HG03354 (cell line): ENCODE data around the gene NAV1.
"Not testable (repeated sequence)": the region's sequence is repeated elsewhere in the genome, so short reads cannot be mapped to it uniquely, and the experiment has no call there.

ENCODE experiments used
- ATAC-seq: cut with Tn5 transposase; IDR thresholded peaks from one replicate; pipeline ENCODE4 v1.9.1; 2021; ENCODE audit warnings: mild to moderate bottlenecking; ENCODE audit not compliant: unreplicated experiment, poor library complexity, severe bottlenecking

Gene NAV1, protein sequence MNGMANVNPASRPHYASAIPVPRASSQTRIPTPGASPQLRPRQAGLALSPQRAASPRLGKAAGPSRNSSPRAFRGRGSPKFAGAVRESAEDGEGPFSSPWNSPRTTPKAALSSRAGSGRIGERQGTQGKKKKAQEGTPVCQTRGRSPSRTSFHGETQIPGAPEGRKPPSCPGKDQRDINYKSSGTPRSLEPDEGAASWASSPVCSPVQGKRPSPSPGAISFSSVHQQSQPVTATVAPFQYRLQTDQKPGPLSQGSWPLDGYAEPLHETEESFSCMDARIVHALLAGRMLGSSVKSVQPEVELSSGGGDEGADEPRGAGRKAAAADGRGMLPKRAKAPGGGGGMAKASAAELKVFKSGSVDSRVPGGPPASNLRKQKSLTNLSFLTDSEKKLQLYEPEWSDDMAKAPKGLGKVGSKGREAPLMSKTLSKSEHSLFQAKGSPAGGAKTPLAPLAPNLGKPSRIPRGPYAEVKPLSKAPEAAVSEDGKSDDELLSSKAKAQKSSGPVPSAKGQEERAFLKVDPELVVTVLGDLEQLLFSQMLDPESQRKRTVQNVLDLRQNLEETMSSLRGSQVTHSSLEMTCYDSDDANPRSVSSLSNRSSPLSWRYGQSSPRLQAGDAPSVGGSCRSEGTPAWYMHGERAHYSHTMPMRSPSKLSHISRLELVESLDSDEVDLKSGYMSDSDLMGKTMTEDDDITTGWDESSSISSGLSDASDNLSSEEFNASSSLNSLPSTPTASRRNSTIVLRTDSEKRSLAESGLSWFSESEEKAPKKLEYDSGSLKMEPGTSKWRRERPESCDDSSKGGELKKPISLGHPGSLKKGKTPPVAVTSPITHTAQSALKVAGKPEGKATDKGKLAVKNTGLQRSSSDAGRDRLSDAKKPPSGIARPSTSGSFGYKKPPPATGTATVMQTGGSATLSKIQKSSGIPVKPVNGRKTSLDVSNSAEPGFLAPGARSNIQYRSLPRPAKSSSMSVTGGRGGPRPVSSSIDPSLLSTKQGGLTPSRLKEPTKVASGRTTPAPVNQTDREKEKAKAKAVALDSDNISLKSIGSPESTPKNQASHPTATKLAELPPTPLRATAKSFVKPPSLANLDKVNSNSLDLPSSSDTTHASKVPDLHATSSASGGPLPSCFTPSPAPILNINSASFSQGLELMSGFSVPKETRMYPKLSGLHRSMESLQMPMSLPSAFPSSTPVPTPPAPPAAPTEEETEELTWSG (N-terminal part only)

DNA sequence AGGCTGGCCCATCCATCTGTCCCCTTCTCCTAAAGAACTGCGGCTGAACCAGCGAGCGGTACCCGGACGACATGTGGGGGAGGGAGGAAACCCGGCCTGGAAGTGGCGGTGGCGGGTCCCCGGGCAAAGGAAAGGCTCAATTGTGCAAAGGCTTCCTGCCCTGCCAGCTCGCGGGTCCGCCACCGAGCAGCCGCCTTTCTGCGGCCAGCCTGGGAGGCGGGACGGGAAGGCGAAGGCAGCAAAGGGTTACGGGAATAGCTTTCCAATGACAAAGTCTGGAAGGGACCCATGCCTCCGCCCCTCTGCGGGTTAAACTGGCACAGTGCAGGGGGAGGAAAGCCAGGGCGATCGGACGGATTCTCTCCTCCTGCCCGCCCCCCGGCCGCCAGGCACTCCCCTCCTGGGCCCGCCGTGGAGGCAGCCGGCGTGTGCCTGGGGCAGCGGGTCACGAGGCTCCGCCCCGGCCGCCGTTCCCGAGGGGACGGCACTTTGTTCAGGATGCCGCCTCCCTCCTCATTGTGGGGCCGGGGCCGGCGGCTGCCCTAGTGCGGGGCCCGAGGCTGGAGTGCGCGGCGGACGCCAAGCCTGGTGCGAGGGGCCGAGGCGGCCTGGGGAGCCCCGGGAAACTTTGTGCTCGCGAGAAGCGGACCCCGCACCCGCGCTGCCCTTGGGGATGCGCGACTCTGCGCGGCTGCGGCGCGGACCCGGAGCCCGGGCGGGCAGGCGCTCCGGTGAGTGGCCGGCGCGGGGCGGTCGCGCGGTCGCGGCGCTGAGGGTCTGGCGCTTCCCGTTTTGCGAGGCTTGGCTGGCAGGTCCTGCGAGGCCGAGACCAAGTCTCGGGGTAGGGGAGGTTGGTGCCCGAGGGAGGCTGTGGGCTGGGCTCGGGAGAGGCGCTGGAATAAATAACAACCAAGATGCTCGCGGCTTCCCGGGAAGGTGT lies at the start of gene NAV1:
NAV1 (plus strand) TSS at position 516 of the 940 bp plus-strand sequence. CDS start 83,758 bp downstream, outside the sequence.
- ATAC-seq: no peak

DNA sequence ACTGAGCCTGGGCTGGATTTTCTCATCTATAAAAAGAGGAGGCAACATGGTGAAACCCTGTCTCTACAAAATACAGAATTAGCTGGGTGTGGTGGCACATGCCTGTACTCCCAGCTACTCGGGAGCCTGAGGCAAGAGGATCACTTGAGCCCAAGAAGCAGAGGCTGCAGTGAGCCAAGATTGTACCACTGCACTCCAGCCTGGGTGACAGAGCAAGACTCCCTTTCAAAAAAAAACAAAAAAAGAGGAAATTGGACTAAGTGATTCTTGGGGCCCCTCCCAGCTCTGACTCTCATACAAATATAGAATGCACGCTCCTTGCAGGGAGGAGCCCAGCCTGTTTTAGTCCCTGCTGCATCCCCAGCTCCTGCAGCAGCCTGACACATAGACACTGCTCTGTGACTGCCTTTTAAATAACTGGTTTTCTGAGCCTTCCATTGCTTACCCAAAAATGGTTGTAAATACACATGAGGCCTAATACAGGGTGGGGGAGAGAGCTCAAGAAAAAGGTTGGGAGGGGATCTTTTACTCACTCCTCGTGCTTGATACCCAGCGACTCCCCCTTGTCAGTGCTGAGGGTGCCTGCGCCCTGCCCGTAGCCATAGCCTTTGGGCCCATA lies 49.2 kb upstream of the NAV1 start:
- ATAC-seq: no peak

DNA sequence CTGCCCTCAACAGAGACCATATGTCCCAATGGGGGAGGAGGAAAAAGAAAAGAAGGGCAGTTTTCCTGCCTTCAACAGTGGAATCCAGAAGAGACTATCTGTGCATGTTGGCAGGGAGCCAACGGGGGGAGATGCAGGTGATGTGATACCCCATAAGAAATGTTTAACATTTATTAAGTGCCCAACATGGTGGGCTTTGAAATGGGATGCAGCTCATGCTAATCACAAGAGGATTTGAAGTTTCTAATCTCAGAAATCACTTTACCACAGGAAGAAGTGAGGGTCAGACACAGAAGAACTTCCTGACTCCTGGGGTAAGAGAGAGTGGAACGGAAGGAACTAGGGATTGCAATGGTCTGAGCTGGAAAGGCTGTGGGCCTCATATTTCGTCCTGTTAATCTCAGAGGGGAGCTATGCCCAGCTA lies 48.2 kb upstream of the NAV1 start:
- ATAC-seq: no peak

DNA sequence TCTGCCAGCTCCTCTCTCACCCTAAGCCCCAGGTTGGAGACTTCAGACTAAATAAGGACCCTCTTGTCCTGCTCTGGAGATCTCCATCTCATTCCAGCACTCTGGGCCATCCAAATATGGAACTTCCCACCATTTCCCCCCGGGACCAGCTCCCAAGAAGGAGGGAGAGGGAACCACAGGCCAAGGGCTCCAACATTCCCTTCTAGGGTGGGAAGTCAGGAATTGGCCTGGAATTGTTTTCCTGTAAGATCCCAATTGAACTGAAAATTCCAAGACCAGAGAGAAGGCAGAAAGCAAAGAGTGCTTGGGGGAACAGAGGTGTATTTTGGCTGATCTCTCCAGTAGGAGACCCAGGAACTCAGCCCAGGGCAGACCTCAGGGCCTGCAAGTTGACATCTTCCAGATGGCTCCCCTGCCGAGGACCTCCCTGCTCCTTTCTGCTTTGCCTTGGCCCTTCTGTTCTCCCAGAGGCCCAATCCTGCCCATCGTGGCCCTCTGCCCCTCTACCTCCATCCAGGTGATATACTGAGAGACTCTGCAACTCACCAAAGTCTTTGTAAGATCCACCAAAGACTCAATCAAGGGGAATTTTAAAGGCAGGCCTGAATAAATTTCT lies 46.9 kb upstream of the NAV1 start:
- no peak for ATAC-seq

DNA sequence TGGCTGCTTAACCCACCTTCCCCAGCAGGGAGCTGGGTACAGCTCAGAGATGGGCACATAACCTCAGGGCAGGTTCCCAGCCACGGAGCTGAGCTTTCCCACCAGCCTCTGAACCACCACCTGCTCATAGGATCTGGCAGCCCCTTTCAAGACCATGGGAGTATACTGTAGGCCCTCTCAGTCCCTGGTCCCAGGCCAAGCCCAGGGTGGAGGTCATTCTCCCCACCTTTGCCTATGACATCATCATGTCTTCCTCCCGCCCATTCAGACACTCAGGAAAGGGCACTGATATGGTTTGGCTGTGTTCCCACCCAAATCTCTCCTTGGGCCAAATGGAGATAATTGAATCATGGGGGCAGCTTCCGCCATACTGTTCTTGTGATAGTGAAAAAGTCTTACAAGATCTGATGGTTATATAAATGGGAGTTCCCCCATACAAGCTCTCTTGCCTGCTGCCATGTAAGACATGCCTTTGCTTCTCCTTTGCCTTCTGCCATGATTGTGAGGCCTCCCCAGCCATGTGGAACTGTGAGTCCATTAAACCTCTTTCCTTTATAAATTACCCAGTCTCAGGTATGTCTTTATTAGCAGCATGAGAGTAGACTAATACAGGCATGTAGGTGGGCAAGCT lies 45.8 kb upstream of the NAV1 start:
- ATAC-seq: not testable (repeated sequence)

DNA sequence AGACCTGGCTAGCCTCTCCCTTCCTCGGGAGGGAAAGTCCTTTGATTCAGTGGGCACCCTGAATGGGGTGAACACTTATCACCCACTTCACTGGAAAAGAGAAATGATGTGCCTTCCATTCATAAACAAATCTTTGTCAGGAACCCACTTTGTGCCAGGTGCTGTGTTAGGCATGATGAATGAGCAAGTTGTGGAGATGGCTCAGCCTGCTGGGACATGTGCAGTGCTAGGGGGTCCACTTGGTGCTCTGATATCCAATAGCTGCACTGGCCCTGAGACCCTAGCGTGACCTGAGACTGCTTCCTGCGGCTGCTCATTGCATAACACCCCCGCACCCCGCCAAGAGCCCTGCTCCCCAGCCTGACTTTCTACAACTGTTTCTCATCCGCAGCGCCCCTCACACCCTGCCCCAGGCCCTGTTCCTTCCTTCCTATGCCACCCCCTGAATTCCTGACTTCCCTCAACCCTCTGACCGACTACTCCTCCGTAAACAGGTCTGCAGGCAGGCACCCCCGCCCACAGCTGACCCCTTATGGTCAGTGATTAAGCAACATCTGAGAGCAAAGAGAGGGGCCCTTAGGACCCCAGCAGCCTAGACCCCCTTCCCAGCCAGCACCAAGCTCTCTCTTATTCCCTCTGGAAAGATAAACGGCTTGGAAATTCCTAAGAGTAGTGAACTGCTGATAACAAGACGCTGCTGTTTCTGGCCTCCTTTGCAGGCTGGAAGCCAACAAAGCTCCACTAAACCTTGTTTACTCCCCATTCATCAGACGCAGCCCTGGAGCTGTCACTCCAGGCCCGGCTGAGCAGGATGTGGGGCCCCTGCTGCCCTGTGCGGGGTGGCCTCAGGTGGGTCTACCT lies 44.9 kb upstream of the NAV1 start:
- no peak for ATAC-seq

DNA sequence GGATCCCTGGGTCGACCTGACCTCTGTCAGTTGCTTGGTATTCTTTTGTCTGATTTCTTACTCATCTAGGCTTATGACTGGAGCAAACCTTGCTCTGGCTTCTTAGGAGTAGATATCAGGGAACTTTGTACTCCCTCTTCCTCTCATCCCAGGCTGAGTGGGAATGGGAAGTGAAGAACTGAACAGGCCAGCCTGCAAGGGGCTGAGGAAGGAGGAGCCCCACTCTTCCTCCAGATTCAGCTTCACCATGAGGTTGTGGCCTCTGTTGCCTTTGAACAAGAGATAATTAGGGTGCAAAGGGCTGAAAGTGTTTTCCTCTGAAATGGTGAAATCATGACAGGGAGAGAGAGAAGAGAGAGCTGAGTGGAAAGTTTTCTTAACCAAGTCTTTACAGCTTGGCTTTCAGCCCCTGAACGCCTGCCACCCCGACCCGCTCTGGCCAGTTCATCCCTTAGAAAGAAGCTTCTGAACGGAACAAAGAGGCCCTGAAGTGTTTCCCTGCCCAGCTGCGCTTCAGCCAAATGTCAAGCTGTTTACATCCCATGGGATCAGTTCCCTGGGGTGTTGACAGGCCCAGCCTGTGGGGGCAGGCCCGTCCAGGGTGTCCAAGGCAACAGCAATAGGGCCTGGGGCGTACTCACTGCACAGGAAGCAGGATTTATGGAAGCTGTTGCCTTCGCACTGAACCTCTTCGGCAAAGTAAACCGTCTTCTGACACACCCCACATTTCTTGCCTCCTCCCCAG lies 43.2 kb upstream of the NAV1 start:
- no peak for ATAC-seq

DNA sequence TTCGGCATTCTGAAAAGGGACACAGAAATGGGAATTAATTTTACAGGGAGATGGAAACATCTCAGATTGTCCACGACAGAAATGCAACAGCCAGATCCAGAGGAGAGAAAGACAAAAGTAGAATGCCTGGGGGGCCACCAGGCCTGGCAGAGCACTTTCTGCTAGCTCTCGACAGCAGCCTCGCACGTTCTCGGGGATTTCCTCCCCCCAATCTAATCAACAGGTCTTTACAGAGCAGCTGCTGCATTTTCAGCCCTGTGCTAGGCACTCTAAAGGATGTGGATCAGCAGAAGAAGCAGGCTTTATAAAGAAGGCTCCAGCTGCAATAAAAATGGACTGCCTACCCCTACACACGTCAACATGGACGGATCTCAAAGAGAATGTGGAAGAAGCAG lies 42.6 kb upstream of the NAV1 start:
- no peak for ATAC-seq

DNA sequence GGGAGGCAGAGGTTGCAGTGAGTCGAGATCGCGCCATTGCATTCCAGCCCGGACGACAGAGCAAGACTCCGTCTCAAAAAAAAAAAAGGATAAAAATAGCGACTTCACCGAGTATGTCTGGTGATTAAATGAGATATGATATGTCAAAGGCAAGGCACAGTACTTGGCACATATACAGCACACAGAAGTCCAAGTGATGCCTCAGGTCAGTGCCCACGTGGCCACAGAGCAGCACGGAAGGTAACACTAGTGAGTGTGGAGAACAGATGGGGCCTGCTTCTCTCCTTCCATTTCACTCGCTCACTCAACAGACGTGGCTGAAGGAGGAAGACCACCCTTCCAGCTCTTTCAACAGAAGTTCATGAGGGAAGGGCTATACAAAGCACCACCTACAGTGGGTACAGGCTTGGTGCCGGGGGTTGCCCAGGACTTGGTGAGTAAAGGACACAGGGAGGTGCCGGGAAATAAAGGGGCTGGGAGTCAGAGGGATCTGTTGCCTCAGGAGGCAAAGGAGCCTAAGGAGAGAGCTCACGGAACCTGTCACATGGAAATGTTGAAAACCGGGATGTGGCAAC lies 40.9 kb upstream of the NAV1 start:
- no peak for ATAC-seq

DNA sequence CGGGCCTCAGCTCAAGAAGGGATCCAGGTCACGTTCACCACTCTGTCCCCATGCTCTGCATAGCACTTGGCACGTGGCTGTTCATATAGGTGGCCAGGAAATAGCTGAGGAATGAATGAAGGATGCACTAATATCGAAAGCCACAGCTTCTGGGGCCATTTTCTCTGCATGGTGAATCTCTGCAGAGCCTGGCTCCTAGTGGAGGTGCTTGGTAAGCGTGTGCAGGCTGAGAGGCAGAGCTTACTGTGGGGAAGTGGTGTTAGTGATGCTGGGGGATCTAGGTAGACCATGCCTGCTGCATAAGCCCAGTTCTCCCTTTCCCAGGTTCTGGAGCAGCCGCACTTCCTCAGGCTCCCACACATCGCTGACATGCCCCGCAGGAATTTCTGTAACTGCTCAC lies 40.3 kb upstream of the NAV1 start:
- no peak for ATAC-seq

DNA sequence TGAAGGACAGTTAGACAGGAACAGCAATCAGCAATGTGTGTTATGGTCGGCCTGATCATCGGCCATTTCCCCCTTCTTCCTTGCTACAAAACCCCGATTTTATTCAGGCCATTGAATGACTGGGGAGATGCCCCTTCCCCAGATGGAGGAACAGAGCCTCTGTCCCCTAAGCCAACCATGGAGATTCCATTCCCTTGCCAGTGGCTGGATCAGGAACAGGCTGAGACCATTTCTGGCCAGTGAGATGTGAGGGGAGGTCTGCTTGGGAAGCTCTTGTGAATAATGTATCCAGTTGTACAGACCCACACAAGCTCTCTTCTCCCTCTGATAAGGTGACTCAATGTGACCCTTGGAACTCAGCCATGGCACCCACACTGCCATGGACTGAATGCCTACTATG lies 39.7 kb upstream of the NAV1 start:
- no peak for ATAC-seq

DNA sequence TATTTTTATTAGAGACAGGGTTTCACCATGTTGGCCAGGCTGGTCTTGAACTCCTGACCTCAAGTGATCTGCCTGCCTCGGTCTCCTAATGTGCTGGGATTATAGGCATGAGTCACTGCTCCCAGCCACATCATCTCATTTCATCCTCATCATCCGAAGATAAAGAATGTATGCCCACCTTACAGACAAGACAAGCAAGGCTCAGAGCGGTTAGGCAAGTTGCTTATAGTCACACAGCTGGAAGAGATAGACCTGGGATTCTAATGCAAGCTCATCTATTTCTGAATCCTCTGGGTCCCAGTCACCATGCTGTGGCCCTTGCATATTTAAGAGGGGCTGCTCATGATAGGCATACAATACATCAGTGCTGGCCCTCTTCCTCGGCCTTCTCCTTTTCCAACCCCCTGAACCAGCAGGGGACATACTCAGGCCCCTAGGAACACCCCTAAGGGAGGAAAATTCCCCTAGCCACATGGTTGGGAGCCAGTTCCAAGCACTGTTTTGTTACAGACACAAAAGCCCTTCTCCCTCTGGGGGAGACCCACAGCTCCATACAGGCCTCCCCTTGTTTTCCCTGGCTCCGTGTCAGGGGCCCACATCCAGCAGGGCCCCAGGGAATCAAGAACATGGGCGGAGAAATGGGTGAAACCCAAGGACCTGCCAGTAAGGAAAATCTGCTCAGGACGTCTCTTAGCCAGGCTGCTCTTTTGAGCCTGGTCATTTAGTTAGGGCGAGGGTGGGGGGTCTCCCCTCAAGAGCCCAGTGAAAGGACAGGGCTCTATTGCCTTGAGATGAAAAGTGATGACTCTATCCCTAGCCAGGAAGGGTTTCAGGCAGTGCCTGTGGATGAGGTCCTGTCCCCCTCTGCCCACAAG lies 38.9 kb upstream of the NAV1 start:
- no peak for ATAC-seq

DNA sequence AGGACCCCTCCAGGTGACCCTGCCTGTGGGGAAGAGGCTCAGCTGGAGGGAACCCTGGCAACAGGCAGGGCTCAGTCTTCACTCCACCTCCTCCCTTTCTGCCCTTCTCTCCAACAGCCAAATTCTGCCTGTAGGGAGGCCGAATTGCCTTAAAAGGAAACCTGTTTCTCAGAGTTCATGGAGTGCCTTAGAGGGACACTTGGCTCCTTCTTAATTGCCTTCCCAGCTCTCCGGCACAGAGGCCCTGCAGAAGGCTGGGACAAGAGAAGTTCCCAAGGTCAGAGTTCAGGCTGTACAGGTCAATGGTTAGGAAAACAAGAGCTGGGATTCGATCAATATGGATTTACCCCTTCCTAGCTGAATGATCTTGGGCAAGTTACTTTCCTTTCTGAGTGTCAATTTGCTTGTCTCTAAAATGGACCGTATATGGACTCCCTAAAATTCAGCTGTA lies 38.2 kb upstream of the NAV1 start:
- ATAC-seq: no peak

DNA sequence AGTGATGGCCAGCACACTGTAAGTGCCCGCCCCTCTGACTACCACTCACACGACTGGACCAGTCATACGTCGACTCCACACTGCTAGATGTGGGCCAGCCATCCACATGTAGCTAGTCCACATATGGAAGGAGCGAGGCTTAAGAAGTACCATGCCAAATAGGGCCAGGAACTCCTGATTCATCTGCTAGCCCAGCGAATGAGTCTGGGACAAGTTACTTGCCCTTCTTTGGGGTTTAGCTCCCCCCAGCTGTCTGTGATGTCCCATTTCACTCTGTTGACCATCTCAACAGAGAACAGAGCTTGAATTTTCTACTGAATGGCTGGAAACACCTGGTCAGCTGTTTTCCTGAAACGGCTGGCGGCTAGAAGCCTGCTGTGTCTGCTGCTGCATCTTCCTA lies 37.8 kb upstream of the NAV1 start:
- no peak for ATAC-seq
